ENCODE measurements around the gene GET3.

GRCh38 chr19:12715929-12716328 is 21.4 kb upstream of the GET3 start:
- TF ChIP-seq CTCF (IDR thresholded peaks at IDR 0.05; ENCODE audit: borderline replicate concordance, extremely low read depth, low read length, poor library complexity, severe bottlenecking) = no peak
- no peak for TF ChIP-seq EZH2 (IDR thresholded peaks at IDR 0.05; ENCODE audit: borderline replicate concordance, low read depth, low read length, severe bottlenecking)

Measured in DND-41 (cell line).